Embryonic facial prominence (tissue), 1 donor: Measurements from ENCODE around the gene KAZALD1.

Experiments used
- DNase-seq: peaks from one replicate; pipeline ENCODE4 v3.0.0-alpha.2; 2016; ENCODE audit errors: extremely low spot score

Gene KAZALD1

DNA sequence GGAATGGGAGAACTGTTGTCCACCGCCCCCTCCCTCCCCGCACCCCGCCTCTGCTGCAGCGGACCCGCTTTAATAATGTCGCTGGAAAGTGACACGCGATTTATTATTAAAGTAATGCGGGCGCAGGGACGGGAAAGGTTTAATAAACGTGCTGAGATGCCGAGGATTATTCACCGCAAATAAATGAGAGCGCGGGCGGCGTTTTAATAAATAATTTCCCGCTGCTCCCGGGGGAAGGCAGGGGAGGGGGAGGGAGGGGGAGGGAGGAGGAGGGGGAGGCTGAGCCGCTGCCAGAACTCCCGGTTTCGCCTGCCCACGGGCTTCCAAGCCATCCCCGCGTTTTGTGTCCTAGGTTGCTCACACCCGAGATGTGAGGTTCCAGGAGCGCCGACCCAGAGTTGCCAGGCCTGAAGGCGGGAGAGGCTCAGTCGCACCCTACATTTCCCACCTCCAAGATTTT lies 5.1 kb downstream of the KAZALD1 start:
- no peak for DNase-seq

DNA sequence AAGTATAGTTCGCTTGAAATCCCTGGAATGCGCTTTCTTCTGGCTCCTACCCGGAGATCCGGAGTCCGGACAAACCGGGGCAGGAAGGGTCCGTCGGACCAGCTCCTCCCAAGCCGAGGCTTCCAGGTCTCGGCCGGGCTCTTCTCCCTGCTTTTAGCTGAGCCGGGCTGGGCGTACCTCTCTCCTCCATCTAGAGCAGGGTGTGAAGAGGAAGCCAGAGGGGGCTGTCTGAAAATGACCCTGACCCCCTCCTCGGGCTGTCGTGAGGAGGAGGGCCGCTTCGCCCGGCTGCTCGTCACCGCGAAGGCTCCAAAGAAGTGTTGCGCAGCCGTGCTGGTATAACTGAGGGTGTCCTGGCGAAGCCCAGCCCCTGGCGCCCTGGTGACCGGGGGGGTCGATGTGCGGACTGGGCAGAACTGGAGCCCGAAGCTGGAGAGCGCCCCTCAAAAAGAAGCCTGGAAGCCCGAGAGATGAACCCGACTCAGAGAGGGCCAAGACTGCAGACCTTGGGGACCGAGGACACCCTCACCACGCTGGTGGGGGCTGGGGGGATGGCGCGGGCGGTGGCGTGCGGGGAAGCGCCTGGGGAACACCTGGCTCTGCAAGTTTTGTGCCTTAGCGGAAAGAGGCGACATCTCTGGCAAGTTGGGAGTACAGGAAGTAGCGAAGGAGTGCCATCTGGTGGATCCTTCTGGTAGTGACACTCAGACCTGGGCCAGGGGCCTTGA lies 5.7 kb downstream of the KAZALD1 start:
- DNase-seq, result peak; percentile 62

DNA sequence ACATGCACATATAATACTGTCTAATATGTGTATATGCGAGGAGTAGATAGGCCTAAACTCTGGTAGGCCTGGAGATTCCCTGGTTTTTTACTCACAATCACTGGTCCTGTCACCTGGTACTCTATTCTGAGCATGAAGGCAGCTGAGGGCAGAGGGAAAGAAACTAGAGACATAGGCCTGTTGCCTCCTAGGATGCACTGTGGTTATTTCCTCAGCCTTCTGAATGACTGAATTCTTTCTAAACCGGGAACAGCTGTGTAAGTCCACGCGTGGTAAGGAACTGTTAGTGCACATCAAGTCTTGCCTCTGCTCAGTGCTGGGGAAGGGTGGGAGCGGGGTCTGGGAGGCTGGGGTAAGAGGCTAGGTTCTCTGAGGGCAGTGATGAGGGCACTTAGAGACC lies 7.7 kb downstream of the KAZALD1 start:
- DNase-seq, result no peak

- no peak for DNase-seq
These were observed 8.3 kb downstream of the KAZALD1 start for GRCh38 chr10:101070098-101070497.

GRCh38 chr10:101071267-101071884 lies 9.6 kb downstream of the KAZALD1 start:
- no peak for DNase-seq

- DNase-seq, result no peak
These were observed 10.2 kb downstream of the KAZALD1 start for GRCh38 chr10:101071885-101072433.

DNA sequence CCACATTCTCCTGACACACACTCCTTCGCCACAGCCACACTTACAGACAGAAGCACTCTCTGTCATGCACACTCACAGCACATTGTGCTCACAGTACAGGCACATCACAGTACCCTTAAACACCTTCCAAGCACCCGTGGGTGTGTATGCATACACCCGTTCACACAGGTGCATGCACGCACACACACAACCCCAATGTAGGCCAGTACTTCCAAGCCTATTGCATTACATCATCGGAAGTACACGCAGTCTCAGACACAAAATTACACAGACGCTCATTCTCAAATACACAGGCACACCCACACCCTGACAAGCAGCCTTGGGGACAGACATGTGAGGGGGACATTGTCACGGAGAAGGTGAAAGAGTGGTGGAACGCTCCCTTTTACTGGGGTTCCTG lies 11.1 kb downstream of the KAZALD1 start:
- no peak for DNase-seq

- no peak for DNase-seq
These were observed 11.8 kb downstream of the KAZALD1 start for GRCh38 chr10:101073631-101074030.

GRCh38 chr10:101075775-101076174 lies 14.0 kb downstream of the KAZALD1 start:
- DNase-seq, result no peak

GRCh38 chr10:101076630-101077029 lies 14.8 kb downstream of the KAZALD1 start:
- no peak for DNase-seq

DNA sequence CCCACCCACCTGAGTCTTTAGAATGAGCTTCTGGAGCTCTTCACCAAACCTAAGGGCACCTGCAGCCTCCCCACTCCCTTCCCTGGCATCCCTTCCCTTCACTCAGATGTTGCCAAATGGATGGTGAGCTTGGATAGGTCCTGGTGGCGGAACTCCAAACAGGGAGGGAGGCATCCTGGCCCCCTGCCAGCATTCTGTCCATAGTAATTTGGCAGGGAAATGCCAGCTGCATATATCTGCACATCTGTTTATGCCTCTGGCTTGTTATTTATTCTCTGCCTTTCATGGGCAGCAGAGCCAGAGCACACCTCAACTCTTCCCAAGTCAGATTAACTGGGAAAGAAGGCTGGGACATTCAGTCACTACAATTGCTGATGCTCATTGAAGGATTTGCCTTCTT lies 18.1 kb downstream of the KAZALD1 start:
- DNase-seq, result no peak

GRCh38 chr10:101080933-101081931 lies 19.4 kb downstream of the KAZALD1 start:
- DNase-seq, result no peak

DNA sequence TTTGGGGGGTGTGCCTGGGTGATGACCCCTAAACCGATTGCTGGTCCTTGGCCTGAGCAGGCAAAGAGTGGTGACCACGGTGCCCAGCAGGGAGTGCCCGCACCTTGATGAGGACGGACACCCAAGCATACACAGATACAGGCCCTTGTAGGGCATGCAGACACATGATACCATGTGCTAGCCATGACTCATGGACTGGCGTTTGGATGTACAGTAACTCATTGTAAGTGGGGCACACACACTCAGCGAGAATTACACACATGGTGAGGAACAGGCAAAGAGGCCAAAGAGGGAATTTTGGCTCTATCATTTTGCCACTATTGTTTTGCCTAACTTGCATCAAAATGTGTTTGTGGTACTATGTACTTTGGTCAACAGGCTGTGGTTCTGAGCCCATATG lies 24.1 kb downstream of the KAZALD1 start:
- no peak for DNase-seq

- DNase-seq, result no peak
These were observed 25.6 kb downstream of the KAZALD1 start for GRCh38 chr10:101087376-101087775.

- DNase-seq, result no peak
These were observed 26.2 kb downstream of the KAZALD1 start for GRCh38 chr10:101087965-101088364.

DNA sequence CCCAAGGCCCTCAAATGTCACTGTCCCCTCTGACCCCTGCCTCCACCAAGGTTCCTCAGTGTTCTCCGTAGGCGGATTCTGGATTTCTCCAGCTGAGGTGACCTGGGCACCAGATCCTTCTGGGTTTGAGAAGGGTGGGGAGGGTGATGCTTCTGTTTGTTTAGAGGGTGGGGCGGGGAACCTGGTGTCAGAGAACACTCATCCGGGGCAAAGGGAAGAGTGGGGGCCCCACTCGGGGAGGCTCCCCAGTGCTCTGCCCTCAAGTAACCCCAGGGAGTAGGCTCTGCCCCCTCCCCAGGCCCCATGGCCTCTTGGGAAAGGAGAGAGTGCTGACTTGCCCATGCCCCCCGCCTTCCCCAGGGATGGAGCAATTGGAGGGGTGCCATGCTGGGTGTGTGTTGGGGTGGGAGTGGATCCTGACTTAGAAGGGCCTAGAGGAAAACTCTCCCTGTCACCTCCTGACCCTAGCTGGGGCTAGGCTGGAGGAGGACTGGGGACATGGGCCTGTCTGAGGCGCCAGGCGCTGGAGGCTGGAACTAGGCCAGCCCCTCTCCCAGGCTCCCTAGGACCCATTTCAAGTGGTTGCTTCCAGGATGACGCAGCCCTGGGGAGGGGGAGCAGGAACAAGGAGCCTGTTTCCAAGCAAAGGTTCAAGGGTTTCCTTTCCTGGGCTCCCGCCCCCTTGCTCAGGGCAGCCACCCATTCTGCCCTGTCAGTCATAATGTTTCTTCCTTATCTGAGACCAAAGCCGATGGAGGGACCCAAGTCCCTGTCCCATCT lies 27.9 kb downstream of the KAZALD1 start:
- no peak for DNase-seq

GRCh38 chr10:101090597-101090996 lies 28.8 kb downstream of the KAZALD1 start:
- no peak for DNase-seq

DNA sequence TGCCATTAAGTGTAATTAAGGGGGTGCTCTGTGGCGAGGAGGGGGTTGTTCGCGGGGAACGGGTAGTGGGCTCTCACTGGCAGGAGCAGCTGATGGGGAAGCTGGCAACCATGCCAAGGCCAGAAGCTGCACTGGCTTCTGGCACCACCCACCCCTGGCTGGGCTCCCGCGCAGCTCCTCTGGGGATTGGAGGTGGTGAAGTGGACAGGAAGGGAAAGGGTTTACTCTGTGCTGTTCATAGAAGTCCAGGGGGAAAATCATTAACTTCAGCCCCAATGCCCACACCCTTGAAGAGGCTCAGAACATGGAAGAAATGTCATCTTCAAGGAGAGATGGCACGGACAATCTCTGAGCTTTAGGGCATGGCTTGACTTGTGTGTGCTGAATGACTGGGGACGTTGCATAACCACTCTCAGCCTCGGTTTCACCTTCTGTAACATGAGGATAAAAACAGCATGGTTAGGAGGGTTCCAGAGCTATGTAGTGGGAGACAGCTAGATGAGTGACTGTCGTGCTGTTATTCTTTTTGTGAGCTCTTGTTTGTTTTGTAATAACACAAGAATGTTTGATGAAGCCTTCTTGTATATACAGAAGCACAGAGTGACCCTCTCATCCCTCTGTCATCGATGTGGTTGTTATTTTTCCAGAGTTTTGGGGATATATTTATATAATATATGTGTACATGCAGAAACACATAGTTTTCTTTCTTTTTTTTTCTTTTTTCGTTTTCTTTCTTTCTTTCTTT lies 29.9 kb downstream of the KAZALD1 start:
- no peak for DNase-seq

- DNase-seq, result no peak
These were observed 31.1 kb downstream of the KAZALD1 start for GRCh38 chr10:101092881-101093354.
